ENCODE measurements around the gene RNF152. TPM values are rescaled to one million over a fixed set of nuclear protein-coding genes. Genes with fewer than 3 reads are reported as not detected.

RNF152 gene
- total RNA-seq, 1 experiment from 2014 or later: 2.0 TPM

DNA sequence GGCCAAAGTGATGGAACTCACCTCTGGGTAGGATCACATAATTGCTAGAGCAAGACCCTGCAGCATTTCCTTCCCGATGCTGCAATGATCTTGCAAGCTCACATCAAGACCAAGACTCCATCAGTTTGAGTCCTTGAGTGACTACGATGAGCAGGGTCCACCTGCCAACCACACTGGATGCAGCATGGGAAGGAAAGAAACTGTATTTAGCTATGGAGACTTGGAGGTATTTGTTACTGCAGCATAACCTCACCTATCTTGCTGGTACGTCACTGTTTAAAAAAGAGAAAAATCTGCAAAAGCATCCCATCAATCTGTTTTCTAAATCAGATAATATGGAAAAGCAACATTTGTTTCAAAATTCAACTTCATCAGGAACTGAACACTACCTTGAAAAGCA lies 2.5 kb downstream of the RNF152 start:
- ATAC-seq (no peak), DNase-seq (no peak)
- no peak overlapping the region for H3K4me2 ChIP-seq (ENCODE audit: low read length)
- H3K79me2 ChIP-seq (ENCODE audit: low read length): no peaks in the 10 kb centered on the region
- H3K27me3 ChIP-seq (ENCODE audit: low read length): no peaks in the 10 kb centered on the region
- ChIA-PET CTCF (no interaction called here), POLR2A (ENCODE audit: unreplicated experiment) (no interaction called here)
- H3K9me3 ChIP-seq (ENCODE audit: low read length): no peaks in the 10 kb centered on the region
- H3K4me1 ChIP-seq (ENCODE audit: insufficient read depth, low read length): peaks cover 13% of the 10 kb centered on the region
- TF ChIP-seq, protein P1, sequence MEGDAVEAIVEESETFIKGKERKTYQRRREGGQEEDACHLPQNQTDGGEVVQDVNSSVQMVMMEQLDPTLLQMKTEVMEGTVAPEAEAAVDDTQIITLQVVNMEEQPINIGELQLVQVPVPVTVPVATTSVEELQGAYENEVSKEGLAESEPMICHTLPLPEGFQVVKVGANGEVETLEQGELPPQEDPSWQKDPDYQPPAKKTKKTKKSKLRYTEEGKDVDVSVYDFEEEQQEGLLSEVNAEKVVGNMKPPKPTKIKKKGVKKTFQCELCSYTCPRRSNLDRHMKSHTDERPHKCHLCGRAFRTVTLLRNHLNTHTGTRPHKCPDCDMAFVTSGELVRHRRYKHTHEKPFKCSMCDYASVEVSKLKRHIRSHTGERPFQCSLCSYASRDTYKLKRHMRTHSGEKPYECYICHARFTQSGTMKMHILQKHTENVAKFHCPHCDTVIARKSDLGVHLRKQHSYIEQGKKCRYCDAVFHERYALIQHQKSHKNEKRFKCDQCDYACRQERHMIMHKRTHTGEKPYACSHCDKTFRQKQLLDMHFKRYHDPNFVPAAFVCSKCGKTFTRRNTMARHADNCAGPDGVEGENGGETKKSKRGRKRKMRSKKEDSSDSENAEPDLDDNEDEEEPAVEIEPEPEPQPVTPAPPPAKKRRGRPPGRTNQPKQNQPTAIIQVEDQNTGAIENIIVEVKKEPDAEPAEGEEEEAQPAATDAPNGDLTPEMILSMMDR (conservative IDR thresholded peaks at IDR 0.05; ENCODE audit: low read depth, low read length): no peak
- no peak for TF ChIP-seq EZH2 (IDR thresholded peaks at IDR 0.05; ENCODE audit: low read length, unreplicated experiment)
- no peak for TF ChIP-seq EZH2phosphoT487 (IDR thresholded peaks at IDR 0.05; ENCODE audit: borderline replicate concordance, low read length)
- no peaks in the 10 kb centered on the region for H3K36me3 ChIP-seq (ENCODE audit: low read depth, low read length)
- no peaks in the 10 kb centered on the region for H3F3A ChIP-seq (ENCODE audit: low read length, unreplicated experiment)
- intact Hi-C loops (cut with micrococcal nuclease): loop anchor here (10.0 kb wide), 1 partner anchor 306 kb away; no protein-coding TSS in a partner anchor
- no peak overlapping the region for H2AFZ ChIP-seq (ENCODE audit: low read length)
- H4K20me1 ChIP-seq (ENCODE audit: low read length): no peaks in the 10 kb centered on the region
- no peaks in the 10 kb centered on the region for H3K9me2 ChIP-seq (replicated peaks; ENCODE audit: low read length)
- H3K4me3 ChIP-seq (ENCODE audit: low read length): no peak overlapping the region
- no peak overlapping the region for H3K9ac ChIP-seq (ENCODE audit: low read length)
- no peak overlapping the region for H3K27ac ChIP-seq (ENCODE audit: low read length)
- no TSS peak for BruUV-seq (replicated peaks)

DNA sequence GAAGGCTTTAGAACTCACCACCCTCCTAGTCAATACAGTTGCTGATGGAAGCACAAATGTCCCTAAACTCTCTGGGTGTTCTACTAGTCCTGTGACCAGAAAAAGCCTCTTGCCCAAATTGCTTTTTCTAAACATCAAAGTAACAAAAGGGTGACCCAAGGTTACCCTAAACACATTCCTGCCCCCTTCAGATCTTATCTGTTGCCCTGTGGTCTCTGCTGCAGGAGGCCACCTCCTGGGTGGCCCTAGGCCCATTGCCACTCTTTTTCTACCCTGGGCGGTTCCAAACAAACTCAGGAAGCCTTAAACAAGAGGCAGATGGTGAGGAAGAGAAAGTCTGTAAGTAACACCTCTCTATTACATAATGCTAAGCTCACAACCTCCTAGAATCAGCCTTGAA lies 3.3 kb downstream of the RNF152 start:
- no peaks in the 10 kb centered on the region for H4K20me1 ChIP-seq (ENCODE audit: low read length)
- no peak overlapping the region for H3K9ac ChIP-seq (ENCODE audit: low read length)
- BruUV-seq (replicated peaks): no TSS peak
- no peak overlapping the region for H2AFZ ChIP-seq (ENCODE audit: low read length)
- H3K9me2 ChIP-seq (replicated peaks; ENCODE audit: low read length): no peaks in the 10 kb centered on the region
- H3K36me3 ChIP-seq (ENCODE audit: low read depth, low read length): no peaks in the 10 kb centered on the region
- ATAC-seq (no peak), DNase-seq (no peak)
- TF ChIP-seq, protein P1 (conservative IDR thresholded peaks at IDR 0.05; ENCODE audit: low read depth, low read length): no peak
- no peak for TF ChIP-seq EZH2phosphoT487 (IDR thresholded peaks at IDR 0.05; ENCODE audit: borderline replicate concordance, low read length)
- no peak for TF ChIP-seq EZH2 (IDR thresholded peaks at IDR 0.05; ENCODE audit: low read length, unreplicated experiment)
- POLR2A ChIA-PET (ENCODE audit: unreplicated experiment): no interaction called here
- H3K27ac ChIP-seq (ENCODE audit: low read length): no peak overlapping the region
- no peaks in the 10 kb centered on the region for H3K27me3 ChIP-seq (ENCODE audit: low read length)
- no peaks in the 10 kb centered on the region for H3K79me2 ChIP-seq (ENCODE audit: low read length)
- intact Hi-C loops (cut with micrococcal nuclease): no loop called here
- no peak overlapping the region for H3K4me3 ChIP-seq (ENCODE audit: low read length)
- CTCF ChIA-PET: no interaction called here
- H3K4me1 ChIP-seq (ENCODE audit: insufficient read depth, low read length): peaks cover 13% of the 10 kb centered on the region
- no peaks in the 10 kb centered on the region for H3F3A ChIP-seq (ENCODE audit: low read length, unreplicated experiment)
- no peaks in the 10 kb centered on the region for H3K9me3 ChIP-seq (ENCODE audit: low read length)
- no peak overlapping the region for H3K4me2 ChIP-seq (ENCODE audit: low read length)

DNA sequence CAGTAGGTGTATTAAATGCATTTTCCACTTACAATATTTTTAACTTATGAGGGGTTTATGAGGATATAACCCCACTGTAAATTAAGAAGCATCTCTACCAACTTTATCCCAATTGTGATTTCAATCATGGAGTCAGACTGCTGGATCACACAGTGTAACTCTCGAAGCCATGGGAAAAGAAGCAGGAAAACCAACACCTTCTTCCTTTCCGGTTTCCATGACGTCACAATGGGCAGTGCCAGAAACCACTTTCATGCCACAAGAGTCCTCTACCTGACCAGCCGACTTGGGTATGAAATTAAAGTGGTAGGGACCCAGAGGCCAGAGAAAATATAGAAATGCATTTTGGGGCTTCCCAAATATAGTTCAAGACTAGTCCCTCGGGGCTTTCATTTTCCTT lies 4.2 kb downstream of the RNF152 start:
- POLR2A ChIA-PET (ENCODE audit: unreplicated experiment): no interaction called here
- CTCF ChIA-PET: no interaction called here

More for the DNA sequence above, 4.2 kb downstream of the RNF152 start:
- intact Hi-C loops (cut with micrococcal nuclease): no loop called here
- H3K4me1 ChIP-seq (ENCODE audit: insufficient read depth, low read length): peaks cover 13% of the 10 kb centered on the region
- ATAC-seq (no peak), DNase-seq (no peak)
- H3K4me2 ChIP-seq (ENCODE audit: low read length): no peak overlapping the region
- no TSS peak for BruUV-seq (replicated peaks)
- no peaks in the 10 kb centered on the region for H3K9me3 ChIP-seq (ENCODE audit: low read length)
- H2AFZ ChIP-seq (ENCODE audit: low read length): no peak overlapping the region
- no peak overlapping the region for H3K27ac ChIP-seq (ENCODE audit: low read length)
- H4K20me1 ChIP-seq (ENCODE audit: low read length): no peaks in the 10 kb centered on the region
- no peaks in the 10 kb centered on the region for H3K36me3 ChIP-seq (ENCODE audit: low read depth, low read length)
- TF ChIP-seq, protein P1 (conservative IDR thresholded peaks at IDR 0.05; ENCODE audit: low read depth, low read length): no peak
- TF ChIP-seq EZH2phosphoT487 (IDR thresholded peaks at IDR 0.05; ENCODE audit: borderline replicate concordance, low read length): no peak
- TF ChIP-seq EZH2 (IDR thresholded peaks at IDR 0.05; ENCODE audit: low read length, unreplicated experiment): no peak
- H3K27me3 ChIP-seq (ENCODE audit: low read length): no peaks in the 10 kb centered on the region
- no peak overlapping the region for H3K4me3 ChIP-seq (ENCODE audit: low read length)
- no peaks in the 10 kb centered on the region for H3F3A ChIP-seq (ENCODE audit: low read length, unreplicated experiment)
- no peak overlapping the region for H3K9ac ChIP-seq (ENCODE audit: low read length)
- no peaks in the 10 kb centered on the region for H3K9me2 ChIP-seq (replicated peaks; ENCODE audit: low read length)
- H3K79me2 ChIP-seq (ENCODE audit: low read length): no peaks in the 10 kb centered on the region

Measured in PC-3 (cell line).